AG20443 (cell line): ENCODE measurements around the gene ADM2.
"Not testable (repeated sequence)": the region's sequence is repeated elsewhere in the genome, so short reads cannot be mapped to it uniquely, and the experiment has no call there.

ENCODE experiments used
- DNase-seq: peaks from one replicate; pipeline ENCODE4 v3.0.0; 2012; ENCODE audit warnings: low spot score, mixed read lengths

The ADM2 gene, protein sequence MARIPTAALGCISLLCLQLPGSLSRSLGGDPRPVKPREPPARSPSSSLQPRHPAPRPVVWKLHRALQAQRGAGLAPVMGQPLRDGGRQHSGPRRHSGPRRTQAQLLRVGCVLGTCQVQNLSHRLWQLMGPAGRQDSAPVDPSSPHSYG

DNA sequence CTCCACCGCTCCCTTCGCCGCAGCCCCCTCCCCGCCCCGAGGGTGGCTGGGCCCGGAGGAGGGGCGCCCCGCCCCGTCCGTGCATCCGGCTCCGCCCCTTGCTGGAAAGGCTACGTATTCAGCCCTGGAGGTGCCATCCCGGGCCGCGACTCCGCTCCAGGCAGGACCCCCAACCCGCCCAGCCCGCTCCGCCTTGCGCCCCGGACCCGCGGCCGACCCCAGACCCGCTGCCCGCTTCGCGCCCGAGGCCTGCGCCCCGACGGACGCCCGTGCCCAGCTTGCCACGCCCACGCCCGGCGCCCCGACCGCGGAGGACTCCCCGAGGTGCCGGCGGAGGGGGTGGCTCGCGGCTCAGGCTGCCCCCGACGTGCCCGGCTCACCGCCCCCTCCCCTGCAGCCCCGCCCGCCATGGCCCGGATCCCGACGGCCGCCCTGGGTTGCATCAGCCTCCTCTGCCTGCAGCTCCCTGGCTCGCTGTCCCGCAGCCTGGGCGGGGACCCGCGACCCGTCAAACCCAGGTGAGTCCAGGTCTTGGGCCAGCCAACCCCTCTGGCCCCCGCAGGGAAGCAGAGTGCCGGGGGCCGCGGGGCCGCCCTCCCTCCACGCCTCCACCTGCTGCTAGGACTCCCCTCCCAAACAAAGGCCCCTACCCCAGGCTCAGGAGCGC, at the start of gene ADM2:
TSS of gene ADM2 (plus strand) at position 104 of the 667 bp plus-strand sequence. CDS start at position 409, 305 bp downstream.
- peak; percentile 80 for DNase-seq

DNA sequence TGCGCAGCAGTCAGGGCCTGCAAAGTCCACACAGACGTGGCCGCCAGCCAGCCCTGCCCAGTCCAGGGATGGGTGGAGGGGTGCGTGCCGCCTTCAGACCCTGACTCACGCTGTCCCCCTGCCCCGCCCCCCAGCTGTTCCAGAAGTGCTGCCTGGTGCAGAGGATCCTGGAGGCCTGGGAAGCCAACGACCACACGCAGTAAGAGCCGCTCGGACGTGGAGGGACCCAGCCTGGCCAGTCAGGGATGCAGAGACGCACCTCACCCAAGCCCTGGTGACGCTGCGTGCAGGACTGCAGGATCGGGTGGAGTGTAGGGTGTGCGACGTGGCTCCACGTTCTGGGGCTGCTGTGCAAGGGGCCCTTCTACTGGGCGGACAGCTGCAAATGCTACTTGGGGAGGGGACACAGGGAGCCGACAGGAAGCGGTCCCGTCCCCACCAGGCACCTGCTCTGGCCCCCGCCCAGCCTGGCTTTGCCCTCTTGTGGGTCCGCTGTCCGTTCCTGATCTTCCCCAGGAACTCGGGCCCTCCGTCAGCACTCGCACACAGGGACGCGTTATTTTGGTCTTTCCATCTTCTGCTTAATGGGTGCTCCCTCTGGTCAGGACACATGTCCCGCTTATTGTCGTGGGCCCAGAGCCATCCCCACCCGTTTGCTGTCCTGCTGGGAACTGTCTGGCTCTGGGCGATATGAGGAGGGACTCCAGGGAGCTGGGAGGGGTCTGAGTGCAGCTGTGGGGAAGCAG, 49.0 kb upstream of the ADM2 start:
- no peak for DNase-seq

DNA sequence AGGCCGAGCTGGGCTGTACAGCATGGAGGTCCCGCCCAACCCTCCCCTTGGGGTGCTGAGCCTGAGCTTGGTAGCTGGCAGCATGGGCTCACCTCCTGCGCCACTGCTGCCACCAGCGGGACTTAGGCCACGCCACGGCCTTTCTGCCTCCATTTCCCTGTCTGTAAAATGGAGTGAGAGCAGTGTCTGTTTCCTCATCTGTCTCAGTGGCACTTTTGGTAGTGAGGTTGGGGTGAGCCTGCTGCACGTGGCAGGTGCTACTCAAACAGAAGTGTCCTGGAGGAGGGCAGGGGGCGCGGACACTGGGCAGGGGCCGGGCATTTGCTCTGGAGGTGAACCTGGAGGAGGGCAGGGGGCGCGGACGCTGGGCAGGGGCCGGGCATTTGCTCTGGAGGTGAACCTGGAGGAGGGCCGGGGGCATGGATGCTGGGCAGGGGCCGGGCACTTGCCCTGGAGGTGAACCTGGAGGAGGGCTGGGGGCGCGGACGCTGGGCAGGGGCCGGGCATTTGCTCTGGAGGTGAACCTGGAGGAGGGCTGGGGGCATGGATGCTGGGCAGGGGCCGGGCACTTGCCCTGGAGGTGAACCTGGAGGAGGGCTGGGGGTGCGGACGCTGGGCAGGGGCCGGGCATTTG, 48.3 kb upstream of the ADM2 start:
- DNase-seq = not testable (repeated sequence)

DNA sequence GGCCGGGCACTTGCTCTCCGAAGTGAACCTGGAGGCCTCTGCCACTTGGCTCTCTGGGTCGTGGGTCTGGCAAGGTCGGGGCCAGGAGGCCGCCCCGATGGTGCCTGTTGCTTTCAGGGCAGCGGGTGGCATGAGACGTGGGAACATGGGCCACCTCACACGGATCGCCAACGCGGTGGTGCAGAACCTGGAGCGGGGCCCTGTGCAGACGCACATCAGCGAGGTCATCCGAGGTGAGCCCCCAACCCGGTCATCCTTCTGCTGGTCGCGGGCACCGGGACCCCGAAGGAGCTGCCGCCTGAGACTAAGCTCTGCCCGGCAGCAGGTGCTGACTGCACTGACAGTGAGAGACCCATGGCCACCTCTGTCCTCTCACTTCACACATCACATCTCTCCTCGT, 46.5 kb upstream of the ADM2 start:
- no peak for DNase-seq

DNA sequence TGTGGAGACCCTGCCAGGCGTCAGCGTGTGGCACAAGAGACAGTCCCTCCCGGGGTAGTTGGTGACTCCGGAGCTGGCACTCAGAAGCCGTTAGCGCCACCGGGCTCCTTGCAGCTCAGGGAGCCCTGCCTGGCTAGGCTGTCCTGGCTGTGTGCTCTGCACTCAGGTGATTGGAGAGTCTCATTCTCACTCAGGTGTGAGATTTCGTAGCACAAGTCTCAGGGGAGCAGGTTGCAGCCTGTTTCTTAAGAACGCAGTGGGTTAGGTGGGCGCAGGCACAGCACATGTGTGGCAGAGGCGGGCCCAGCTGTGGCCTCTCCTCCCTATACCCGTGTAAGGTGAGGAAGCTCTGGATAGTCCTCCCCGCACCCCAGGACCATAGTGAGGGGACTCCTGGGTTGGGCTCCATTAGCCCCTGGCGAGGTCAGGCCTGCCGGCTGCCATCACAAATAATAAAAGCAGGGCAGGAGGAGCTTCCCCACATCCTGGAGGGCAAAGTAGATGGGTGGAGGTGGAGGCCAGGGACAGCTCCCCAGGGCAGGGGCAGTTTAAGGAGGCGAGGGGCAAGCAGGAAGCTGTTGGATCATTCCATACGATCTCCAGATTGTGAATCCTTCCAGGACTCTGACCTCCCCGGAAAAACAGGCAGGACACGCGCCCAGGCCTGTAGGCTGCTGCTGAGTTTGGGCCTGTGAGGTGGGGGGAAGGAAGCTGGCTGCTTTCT, 45.9 kb upstream of the ADM2 start:
- no peak for DNase-seq

DNA sequence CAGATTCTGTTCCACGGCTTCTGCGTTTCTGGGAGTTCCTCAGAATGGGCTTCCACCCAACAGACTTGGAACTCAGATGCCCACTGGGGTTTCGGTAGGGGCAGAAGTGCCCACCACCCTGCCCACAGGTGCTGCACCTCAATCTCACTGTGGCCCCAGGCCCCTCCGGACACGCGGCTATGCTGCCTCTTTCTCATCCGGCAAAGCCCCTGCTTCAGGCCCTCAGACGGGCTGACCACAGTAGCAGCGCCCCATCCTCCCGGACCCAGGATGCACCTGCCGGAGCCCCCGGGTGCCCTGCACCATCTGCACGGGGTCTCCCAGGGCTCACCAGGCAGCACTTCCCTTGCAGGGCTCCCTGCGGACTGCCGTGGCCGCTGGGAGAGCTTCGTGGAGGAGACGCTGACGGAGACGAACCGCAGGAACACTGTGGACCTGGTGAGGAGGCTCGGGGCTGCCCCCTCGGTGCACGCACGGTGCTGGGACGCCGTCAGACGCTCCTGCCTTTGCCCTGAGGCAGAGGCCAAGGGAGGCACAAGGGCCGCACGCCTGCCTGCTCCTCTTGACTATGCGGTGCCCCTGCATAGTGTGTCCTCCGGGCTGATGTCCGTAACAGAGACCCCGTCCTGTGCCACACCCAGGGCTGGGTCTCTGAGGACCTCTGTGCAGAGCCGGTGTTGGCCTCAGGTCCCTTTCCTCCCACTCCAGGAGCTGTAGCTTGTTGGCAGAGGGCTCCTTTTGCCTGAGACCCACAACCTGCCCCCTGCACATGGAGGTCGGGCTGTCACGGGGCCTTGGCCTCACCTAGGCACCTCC, 45.1 kb upstream of the ADM2 start:
- DNase-seq = no peak

DNA sequence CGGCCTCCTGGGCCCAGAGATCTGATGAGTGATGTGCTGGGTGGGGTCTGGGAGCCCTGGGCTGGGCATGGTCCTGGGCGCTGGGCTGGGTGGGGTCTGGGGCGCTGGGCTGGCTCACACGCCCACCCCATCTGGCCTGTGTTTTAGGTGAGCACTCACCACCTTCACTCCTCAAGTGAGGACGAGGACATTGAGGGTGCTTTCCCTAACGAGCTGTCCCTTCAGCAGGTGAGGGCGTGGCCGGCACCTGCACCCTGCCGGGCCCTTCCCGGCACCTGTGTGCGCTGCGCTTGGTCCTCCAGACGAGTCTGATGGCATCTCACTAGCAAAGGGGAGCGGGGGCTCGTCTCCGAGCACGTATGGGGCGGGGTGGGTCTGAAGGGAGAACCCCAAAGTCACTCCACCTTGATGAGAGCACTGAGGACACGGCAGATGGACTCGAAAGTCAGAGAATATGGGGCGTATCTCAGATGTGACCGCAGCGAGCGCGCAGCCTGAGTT, 44.5 kb upstream of the ADM2 start:
- no peak for DNase-seq

DNA sequence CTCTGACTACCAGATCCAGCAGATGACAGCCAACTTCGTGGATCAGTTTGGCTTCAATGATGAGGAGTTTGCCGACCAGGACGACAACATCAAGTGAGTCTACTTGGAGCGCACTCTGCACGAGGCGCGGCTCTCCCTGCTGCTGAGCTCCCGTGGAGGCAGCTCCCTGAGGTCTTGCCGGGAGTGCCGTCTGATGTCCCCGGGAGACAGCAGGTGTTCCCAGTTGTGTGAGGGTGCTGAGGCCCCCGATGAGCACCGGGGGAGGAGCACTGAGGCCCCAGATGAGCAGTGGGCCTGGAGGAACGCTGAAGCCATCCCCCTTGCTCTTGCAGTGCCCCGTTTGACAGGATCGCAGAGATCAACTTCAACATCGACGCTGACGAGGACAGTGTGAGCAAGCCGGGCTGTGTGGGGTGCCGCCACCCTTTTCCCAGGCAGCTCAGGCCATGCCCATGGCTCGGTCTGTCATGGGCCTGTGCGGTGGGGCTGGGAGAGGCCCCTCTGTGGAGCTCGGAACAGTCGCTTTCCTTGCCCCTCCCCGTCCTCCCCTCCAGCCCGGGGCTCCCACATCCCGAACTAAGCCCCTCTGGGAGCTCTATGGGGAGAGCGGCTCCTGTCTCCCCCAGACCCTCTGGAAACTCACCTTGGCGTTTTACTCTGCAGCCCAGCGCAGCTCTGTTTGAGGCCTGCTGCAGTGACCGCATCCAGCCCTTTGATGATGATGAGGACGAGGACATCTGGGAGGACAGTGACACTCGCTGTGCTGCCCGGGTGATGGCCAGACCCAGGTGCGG, 43.6 kb upstream of the ADM2 start:
- DNase-seq = no peak

DNA sequence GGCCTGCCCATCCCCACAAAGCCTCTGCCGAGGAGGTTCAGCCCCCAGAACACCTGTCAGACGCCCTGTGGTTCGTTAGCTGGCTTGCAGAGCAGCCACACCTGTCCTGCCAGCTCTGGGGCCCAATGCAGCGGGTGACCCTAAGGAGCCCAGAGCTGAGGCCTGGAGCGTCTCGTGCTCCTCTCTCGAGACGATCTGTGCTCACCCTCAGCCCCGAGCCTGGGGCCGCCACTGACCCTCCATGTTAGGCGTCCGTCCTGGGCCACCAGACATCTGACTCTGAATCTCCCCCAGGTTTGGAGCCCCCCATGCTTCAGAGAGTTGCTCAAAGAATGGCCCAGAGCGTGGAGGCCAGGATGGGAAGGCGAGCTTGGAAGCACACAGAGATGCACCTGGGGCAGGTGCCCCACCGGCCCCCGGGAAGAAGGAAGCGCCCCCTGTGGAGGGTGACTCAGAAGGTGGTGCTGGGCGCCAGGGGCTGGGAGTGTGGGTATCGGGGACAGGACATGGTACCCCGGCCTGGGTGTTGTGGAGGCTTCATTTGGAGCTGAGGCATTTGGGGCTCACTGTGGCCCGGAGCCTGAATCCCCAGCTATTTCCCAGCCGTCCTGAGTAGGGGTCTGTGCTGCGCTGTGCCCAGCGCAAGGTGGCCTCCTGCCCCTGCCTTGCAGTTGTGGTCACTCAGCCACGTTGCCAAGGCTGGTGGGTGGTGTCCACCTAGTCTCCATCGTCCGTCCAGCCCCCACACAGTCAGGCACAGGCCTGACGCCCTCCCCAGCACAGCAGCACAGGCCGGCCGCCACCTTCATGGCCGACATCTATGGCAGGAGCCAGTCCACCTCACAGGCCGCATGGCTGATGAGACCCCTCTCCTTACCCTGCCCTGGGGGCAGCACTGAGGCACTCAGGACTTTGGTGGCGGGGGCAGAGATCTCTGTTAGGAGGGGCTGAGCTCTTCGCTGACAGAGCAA, 42.8 kb upstream of the ADM2 start:
- DNase-seq = no peak

DNA sequence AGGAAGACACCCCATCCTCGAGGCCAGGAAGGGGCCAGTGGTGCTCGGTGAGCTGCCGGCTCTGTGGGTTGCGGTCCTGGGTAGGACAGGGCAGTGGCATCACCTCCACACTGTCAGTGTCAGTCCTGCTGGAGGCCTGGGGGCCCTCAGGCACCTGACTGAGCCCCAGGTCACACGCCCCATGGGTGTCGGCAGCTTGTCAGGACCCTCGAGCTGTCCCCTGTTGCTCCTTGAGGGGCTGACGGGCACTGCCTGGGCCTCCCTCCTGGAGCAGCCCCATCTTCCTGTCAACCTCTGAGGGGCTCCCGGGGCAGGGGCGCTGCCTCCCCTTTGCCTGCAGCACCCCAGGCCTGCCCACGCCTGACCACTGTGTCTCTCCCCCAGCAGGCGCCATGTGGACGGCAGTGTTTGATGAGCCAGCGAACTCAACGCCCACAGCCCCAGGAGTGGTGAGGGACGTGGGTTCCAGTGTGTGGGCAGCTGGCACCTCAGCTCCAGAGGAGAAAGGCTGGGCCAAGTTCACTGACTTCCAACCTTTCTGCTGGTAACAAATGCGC, 42.0 kb upstream of the ADM2 start:
- no peak for DNase-seq

DNA sequence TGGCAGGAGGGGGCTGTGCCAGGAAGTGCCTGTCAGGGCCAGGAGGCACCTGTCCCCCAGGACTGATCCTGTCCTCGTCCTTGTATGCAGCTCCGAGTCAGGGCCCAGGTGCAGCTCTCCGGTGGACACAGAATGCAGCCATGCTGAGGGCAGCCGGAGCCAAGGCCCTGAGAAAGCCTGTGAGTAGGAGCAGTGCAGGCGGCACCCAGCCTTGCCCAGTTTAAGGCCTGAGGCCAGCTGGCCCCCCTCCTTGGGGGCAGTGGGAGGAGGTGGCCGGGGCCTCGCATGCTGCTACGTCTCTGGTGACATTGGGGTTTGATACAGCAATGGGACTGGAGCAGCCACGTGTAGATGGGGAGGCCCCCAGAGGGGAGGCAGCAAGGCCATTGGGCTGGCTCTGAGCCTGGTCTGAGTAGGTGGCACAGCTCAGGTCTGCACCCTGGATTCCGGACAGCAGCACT, 41.4 kb upstream of the ADM2 start:
- DNase-seq = no peak

DNA sequence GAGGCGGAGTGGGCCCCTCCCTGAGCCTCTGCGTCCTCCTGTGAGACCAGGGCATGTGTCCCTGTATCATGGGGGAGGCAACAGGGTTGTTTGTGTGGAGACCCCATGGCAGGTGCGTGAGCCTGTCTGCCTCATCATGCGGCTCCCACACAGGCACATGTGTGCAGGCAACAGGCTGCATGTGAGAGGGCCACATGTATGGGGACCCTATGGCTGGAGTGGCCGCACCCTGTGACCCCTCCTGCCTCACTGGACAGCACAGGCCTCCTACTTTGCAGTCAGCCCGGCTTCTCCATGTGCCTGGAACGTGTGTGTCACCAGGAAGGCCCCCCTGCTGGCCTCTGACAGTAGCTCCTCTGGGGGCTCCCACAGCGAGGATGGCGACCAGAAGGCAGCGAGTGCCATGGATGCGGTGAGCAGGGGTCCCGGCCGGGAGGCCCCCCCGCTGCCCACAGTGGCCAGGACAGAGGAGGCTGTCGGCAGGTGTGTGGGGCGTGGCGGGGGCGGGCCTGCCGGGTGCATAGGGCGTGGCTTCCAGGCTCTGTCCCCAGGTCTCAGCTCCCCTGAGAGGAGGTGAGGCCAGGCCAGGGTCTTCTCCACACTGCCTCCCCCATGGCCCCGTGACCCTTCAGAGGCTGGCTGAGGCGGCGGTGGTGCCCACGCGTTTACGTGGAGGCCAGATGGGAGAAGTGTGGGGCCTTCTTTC, 40.6 kb upstream of the ADM2 start:
- DNase-seq = no peak

DNA sequence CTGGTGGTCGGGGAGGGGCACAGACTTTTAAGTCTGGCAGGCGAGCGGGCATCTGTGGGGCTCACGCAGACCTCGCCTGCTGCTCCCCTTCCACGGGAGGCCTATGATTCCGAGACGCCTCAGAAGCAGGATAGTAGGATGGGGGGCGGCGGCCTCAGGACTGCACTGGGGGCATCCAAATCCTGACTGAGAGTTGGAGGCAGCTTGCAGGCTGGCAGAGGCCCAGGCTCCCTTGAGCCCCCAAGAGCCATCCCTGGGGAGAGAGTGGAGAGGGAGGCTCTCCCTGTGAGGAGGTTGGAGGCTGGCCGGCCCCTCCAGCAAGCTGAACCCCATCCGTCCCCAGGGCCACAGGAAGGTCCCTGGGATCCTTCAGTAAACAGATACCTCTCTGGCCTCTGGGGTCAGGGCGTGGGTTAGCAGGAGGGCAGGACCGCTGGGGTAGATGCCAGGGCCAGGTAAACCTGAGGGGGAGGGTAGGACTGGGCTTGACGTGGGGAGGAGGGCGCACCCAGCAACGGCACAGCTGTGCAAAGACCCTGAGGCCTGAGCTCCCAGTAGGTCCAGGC, 39.8 kb upstream of the ADM2 start:
- DNase-seq = no peak

DNA sequence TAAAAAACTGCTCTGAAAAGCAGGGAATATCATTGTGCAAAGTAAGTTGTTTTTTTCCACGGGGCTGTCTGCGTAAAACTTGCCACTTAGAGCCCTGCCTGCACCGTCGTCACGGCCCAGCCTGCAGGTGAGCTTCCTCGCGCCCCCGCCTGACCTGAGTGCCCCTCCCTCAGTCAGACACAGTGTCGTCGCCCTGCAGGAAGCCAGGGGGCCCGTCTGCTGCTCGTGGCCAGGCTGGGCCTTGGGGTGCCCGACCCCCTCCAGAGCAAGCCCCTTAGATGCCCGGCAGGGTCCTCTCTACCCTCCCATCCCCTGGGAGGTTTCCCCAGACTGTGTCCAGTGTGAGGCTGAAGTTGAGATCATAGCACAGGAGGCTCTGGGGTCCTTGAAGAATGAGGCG, 38.1 kb upstream of the ADM2 start:
- DNase-seq = no peak

DNA sequence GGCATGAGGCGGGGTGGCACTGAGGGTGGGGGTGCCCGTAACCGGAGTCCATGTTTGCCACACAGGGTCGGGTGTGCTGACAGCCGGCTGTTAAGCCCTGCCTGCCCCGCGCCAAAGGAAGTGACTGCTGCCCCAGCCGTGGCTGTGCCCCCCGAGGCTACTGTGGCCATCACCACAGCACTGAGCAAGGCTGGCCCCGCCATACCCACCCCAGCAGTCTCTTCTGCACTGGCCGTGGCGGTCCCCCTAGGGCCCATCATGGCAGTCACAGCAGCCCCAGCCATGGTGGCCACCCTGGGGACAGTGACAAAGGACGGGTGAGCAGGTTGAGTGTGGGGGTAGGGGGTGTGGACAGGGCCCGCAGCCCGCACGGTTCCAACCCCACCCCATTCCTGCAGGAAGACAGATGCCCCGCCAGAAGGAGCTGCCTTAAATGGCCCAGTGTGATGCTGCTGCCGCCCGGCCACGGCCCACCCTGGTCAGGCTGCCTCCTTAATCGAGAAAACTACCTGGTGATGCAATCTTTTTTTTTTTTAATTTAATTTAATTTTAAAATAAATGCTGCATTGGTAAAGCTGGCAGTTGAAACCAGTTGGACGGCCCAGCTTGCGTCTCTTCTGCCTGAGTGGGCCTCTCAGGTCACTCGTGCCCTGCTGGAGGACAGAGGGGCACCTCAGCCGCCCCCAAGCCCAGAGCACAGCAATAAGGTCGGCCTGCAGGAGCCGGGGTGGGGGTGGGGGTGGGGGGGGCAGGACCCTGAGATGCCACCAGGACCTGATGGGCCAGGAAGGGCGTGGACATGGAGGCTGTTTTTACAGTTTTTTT, 37.3 kb upstream of the ADM2 start:
- DNase-seq = no peak

DNA sequence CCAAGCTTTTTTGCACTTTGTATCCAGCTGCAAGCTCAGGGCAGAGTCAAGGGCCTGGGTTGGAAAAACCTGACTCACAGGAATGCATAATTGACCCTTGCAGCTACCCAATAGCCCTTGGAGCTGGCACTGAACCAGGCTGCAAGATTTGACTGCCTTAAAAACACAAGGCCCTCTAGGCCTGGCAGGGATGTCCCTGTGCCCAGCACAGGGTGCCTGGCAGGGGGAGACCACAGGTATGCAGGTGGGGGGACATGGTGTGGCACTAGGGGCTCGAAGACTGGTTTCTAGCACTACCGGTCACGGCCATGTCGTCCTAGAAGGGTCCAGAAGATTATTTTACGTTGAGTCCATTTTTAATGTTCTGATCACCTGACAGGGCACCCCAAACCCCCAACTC, 36.7 kb upstream of the ADM2 start:
- peak; percentile 84 for DNase-seq
